Natural killer cell treated with Interleukin-12 subunit alpha and Interleukin-12 subunit beta and Interleukin-15 and Interleukin-18, amount 100 ng/mL, for 72 hours (primary cell): ENCODE results near the gene SYNPR. TPM values are rescaled to one million over a fixed set of nuclear protein-coding genes. Genes with fewer than 3 reads are reported as not detected.

ENCODE experiments used
- ATAC-seq, 2 donors: fragments of 150-1000 bp; cut with Tn5 transposase in 1 of 2; sonication (Bioruptor Pico), chemical (Tn5 transposase) in 1 of 2; 2 replicates each; pipeline ENCODE4 v1.10.0; 2021
- DNase-seq: peaks from one replicate; pipeline ENCODE4 v3.0.0; 2022; ENCODE audit warnings: low spot score
- H3K27ac Mint-ChIP-seq, 2 donors: 1 replicate in 1 of 2; 2 replicates in 1 of 2; pipeline ENCODE4 v1.8.0; 2022; ENCODE audit warnings: mixed read lengths in 2 of 2, mild to moderate bottlenecking in 1 of 2, moderate library complexity in 1 of 2
- H3K27me3 Mint-ChIP-seq, 2 donors: 1 replicate in 1 of 2; 2 replicates in 1 of 2; pipeline ENCODE4 v1.8.0; 2022; ENCODE audit warnings: mixed read lengths in 2 of 2
- H3K36me3 Mint-ChIP-seq: one replicate; pipeline ENCODE4 v1.8.0; 2022; ENCODE audit warnings: mixed read lengths
- H3K4me1 Mint-ChIP-seq, 2 donors: 1 replicate in 1 of 2; 2 replicates in 1 of 2; pipeline ENCODE4 v1.8.0; 2022; ENCODE audit warnings: low read depth in 2 of 2, mixed read lengths in 2 of 2, mild to moderate bottlenecking in 1 of 2
- H3K4me3 Mint-ChIP-seq: one replicate; pipeline ENCODE4 v1.8.0; 2022; ENCODE audit warnings: mixed read lengths
- H3K9me3 Mint-ChIP-seq: 2 replicates; pipeline ENCODE4 v1.8.0; 2022; ENCODE audit warnings: mixed read lengths
- total RNA-seq, 2 donors: library from RNA; stranded (reverse); gene quantifications; one replicate each; pipeline ENCODE4 v1.2.3, GENCODE V29; 2022

SYNPR gene
- total RNA-seq, 2 donors from 2014 or later, result not detected

DNA sequence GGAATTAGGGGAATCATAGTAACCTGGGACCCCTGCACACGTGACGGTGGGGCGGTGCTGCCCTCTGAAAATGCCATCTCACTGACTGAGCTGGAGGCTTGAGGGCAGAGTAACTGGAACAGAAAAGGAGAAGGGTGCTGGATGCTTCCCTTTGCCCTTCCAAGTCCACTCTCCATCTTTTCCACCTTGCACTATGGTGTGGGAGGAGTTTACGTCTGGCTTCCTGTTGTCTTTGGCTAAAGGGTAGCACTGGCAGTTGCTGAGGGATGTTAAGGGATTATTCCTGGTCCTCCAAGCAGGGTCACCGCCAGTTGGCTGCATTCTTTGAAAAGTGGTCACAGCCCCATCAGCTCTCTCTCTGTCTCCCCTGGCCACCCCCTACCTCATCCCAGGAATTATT is 245.0 kb downstream of the SYNPR start:
- no peaks in the 10 kb centered on the region for H3K36me3 Mint-ChIP-seq
- H3K9me3 Mint-ChIP-seq, result peaks cover 3% of the 10 kb centered on the region
- H3K4me1 Mint-ChIP-seq, result no peaks in the 10 kb centered on the region
- H3K27ac Mint-ChIP-seq, result no peak overlapping the region
- DNase-seq (no peak), ATAC-seq (no peak)
- no peak overlapping the region for H3K4me3 Mint-ChIP-seq
- H3K27me3 Mint-ChIP-seq, result no peaks in the 10 kb centered on the region

GRCh38 chr3:63528325-63529000 is 250.4 kb downstream of the SYNPR start:
- H3K4me3 Mint-ChIP-seq, result no peak overlapping the region
- ATAC-seq (no peak), DNase-seq (no peak)
- H3K27ac Mint-ChIP-seq, result no peak overlapping the region
- no peaks in the 10 kb centered on the region for H3K4me1 Mint-ChIP-seq
- no peaks in the 10 kb centered on the region for H3K27me3 Mint-ChIP-seq
- peaks cover 9% of the 10 kb centered on the region for H3K9me3 Mint-ChIP-seq
- no peaks in the 10 kb centered on the region for H3K36me3 Mint-ChIP-seq

DNA sequence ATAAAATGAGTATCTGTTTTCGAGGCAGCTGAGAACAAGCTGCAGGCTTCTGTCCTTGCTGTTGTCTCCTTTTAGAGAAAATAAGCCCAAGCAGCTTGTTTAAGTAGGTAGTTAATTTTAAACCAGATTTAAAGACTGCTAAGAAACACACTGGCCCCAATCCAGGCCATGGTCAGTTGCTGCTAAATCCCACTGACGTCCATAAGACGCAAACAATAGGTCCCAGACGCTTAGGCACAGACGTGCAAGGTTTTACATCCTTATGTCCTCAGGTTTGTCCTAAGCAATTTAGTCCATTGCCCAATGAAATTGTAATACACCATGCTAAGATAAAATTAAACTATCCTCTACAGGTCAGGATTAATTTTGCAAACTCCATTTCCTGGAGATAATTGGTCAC is 254.4 kb downstream of the SYNPR start:
- Mint-ChIP-seq H3K4me1 (no peaks in the 10 kb centered on the region), H3K4me3 (no peak overlapping the region), H3K27me3 (no peaks in the 10 kb centered on the region), H3K27ac (no peak overlapping the region), H3K9me3 (peaks cover 6% of the 10 kb centered on the region), H3K36me3 (no peaks in the 10 kb centered on the region)
- DNase-seq (no peak), ATAC-seq (no peak)

DNA sequence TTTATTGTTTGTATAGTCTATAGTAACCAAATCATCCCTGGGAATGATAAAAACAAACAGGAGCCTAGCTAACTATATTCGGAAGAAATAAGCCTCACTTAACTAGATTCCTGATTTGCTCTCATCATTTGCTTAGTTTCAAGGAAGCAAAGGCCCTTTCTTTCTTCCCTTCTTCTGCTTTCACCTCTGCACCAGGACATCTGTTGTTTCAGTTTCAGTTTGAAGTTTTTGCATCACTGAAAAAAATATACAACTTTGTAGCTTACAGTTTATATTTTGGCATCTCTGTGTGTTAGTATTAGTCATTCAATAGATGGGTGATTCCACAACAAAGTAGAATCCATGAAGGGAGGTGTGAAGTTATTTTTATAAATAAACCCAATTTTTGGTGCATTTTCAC is 260.8 kb downstream of the SYNPR start:
- no peak overlapping the region for H3K4me3 Mint-ChIP-seq
- no peaks in the 10 kb centered on the region for H3K4me1 Mint-ChIP-seq
- DNase-seq (no peak), ATAC-seq (no peak)
- H3K9me3 Mint-ChIP-seq, result no peaks in the 10 kb centered on the region
- no peaks in the 10 kb centered on the region for H3K27me3 Mint-ChIP-seq
- H3K27ac Mint-ChIP-seq, result no peak overlapping the region
- no peaks in the 10 kb centered on the region for H3K36me3 Mint-ChIP-seq

DNA sequence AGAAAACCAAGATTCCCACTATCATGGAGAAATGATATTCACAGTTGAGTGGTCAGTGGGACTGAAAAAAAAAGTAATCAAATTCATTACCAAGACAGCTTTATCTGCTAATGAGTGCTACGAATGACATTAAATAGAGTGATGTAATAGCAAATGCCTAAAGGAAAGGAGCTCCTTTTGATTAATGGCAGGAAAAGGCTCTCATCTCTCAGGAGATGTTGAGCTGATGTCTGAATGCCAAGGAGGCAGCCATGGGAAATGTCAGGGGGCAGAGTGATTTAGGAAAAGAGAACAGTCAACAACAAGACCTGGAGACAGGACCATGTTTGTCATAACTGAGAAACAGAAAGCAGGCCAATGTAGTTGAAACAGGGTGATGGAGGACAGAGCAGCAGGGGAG is 277.7 kb downstream of the SYNPR start:
- Mint-ChIP-seq H3K4me1 (no peaks in the 10 kb centered on the region), H3K9me3 (no peaks in the 10 kb centered on the region), H3K36me3 (no peaks in the 10 kb centered on the region), H3K27me3 (no peaks in the 10 kb centered on the region), H3K4me3 (no peak overlapping the region), H3K27ac (no peak overlapping the region)
- DNase-seq, result no peak
- ATAC-seq, result no peak

GRCh38 chr3:63556401-63556800 is 278.3 kb downstream of the SYNPR start:
- H3K27ac Mint-ChIP-seq, result no peak overlapping the region
- H3K27me3 Mint-ChIP-seq, result no peaks in the 10 kb centered on the region
- DNase-seq, result no peak
- H3K4me1 Mint-ChIP-seq, result no peaks in the 10 kb centered on the region
- no peaks in the 10 kb centered on the region for H3K36me3 Mint-ChIP-seq
- H3K4me3 Mint-ChIP-seq, result no peak overlapping the region
- H3K9me3 Mint-ChIP-seq, result peaks cover 3% of the 10 kb centered on the region
- ATAC-seq, result no peak

GRCh38 chr3:63557912-63558311 is 279.8 kb downstream of the SYNPR start:
- H3K4me3 Mint-ChIP-seq, result no peak overlapping the region
- H3K27ac Mint-ChIP-seq, result no peak overlapping the region
- H3K27me3 Mint-ChIP-seq, result no peaks in the 10 kb centered on the region
- peaks cover 3% of the 10 kb centered on the region for H3K9me3 Mint-ChIP-seq
- no peaks in the 10 kb centered on the region for H3K4me1 Mint-ChIP-seq
- H3K36me3 Mint-ChIP-seq, result no peaks in the 10 kb centered on the region
- no peak for ATAC-seq
- no peak for DNase-seq

DNA sequence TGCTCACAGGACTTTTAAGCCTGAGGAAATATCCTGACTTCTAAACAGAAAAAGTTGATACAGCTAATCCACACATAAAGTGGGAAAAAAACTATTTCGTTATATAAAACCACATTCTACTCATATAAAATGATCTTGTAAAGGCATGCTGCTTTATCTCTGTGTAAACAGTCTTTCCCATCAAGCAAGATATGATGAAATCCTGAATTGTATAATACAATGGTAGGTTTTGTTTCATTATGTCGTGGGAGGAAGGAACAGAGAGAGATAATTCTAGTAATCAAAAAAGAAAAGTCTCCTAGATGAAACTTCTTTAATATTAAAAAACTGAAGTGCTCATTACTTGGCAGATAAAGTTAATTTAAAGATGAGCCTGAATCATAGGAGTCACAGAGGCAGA is 281.8 kb downstream of the SYNPR start:
- no peak for ATAC-seq
- no peaks in the 10 kb centered on the region for H3K36me3 Mint-ChIP-seq
- H3K27ac Mint-ChIP-seq, result no peak overlapping the region
- no peak for DNase-seq
- H3K9me3 Mint-ChIP-seq, result peaks cover 3% of the 10 kb centered on the region
- no peaks in the 10 kb centered on the region for H3K27me3 Mint-ChIP-seq
- no peaks in the 10 kb centered on the region for H3K4me1 Mint-ChIP-seq
- H3K4me3 Mint-ChIP-seq, result no peak overlapping the region

- H3K4me3 Mint-ChIP-seq, result no peak overlapping the region
- DNase-seq (no peak), ATAC-seq (no peak)
- H3K27ac Mint-ChIP-seq, result no peak overlapping the region
- H3K4me1 Mint-ChIP-seq, result no peaks in the 10 kb centered on the region
- H3K27me3 Mint-ChIP-seq, result no peaks in the 10 kb centered on the region
- H3K9me3 Mint-ChIP-seq, result peaks cover 7% of the 10 kb centered on the region
- no peaks in the 10 kb centered on the region for H3K36me3 Mint-ChIP-seq
Measured at GRCh38 chr3:63561879-63562278, 283.8 kb downstream of the SYNPR start.

GRCh38 chr3:63562323-63562722 is 284.2 kb downstream of the SYNPR start:
- Mint-ChIP-seq H3K27ac (no peak overlapping the region), H3K36me3 (no peaks in the 10 kb centered on the region), H3K4me3 (no peak overlapping the region), H3K27me3 (no peaks in the 10 kb centered on the region), H3K4me1 (no peaks in the 10 kb centered on the region), H3K9me3 (peaks cover 7% of the 10 kb centered on the region)
- DNase-seq (no peak), ATAC-seq (no peak)

DNA sequence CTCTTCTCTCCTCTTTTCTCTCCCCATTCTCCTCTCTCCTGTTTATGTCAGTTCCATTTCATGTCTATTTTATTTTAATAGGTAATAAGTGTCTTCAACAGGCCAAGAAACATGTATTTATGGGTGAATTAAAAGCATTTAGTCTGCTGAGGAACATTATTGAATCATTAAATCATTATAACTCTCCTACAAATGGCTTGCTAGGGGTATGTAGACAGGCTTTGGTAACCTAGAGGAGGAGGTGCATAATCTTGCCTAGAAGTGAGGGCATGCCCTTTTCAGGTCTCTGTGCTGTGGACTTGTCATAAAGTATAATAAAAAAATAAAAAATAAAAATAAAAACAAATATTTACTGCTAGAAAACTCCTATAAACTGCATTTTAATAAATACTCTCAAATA is 285.5 kb downstream of the SYNPR start:
- DNase-seq, result no peak
- H3K4me3 Mint-ChIP-seq, result no peak overlapping the region
- no peak overlapping the region for H3K27ac Mint-ChIP-seq
- H3K27me3 Mint-ChIP-seq, result no peaks in the 10 kb centered on the region
- no peak for ATAC-seq
- peaks cover 10% of the 10 kb centered on the region for H3K9me3 Mint-ChIP-seq
- no peaks in the 10 kb centered on the region for H3K4me1 Mint-ChIP-seq
- H3K36me3 Mint-ChIP-seq, result no peaks in the 10 kb centered on the region

DNA sequence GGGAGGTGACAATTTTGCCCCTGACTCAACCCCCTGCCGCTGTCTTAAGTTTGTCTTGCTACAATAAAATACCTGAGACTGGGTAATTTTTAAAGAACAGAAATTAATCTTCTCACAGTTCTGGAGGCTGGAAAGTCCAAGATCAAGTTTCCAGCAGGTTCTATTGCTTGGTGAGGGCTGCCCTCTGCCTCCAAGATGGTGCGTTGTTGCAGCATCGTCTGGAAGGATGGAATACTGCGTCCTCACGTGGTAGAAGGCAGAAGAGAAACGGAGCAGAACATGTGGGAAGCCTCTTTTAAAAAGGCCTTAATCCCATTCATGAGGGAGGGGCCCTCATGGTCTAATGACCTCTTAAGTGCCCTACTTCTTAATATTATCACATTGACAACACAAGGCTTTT is 287.1 kb downstream of the SYNPR start:
- Mint-ChIP-seq H3K4me3 (no peak overlapping the region), H3K27ac (no peak overlapping the region), H3K9me3 (peaks cover 10% of the 10 kb centered on the region)

DNA sequence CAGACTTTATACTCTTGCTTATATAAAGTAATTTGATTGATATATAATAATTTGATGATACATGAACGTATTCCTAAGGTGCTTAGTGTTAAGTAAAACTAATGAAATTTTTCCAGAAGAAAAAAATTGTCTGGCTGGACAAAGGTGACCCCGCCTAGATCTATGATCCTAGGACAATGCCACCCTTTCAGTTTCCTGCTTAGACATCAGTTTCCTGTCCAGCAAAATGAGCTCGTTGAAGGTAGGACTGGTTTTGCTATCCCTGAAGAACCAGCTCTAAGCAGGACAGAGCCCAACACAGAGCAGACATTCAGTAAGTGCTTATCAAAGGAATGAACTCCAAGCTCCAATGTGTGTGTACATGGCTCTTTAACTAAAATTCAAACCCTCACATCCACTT is 293.6 kb downstream of the SYNPR start:
- ATAC-seq, result no peak
- Mint-ChIP-seq H3K9me3 (peaks cover 7% of the 10 kb centered on the region), H3K27ac (no peak overlapping the region), H3K27me3 (no peaks in the 10 kb centered on the region), H3K36me3 (no peaks in the 10 kb centered on the region), H3K4me3 (no peak overlapping the region), H3K4me1 (no peaks in the 10 kb centered on the region)
- DNase-seq, result no peak

More for the DNA sequence above, 287.1 kb downstream of the SYNPR start:
- no peaks in the 10 kb centered on the region for H3K27me3 Mint-ChIP-seq
- H3K36me3 Mint-ChIP-seq, result no peaks in the 10 kb centered on the region
- ATAC-seq (no peak), DNase-seq (no peak)
- no peaks in the 10 kb centered on the region for H3K4me1 Mint-ChIP-seq

DNA sequence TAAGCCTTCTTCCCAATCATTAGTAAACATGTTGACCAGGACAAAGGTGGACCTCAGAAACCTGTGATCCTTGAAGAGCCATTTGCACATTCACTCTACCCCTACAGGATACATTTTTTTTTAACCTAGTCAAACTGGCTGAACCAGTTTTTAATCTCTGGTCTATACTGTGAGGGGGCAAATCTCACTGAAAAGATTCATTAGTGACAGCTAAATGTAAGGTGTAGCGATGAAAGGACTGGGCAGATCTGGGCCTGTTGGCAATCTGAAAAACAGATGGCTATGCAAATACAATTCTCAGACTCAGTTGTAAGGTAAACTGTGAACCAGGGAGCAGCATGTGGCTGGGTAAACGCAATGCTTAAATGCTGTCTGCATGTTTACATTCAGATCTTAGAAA is 298.7 kb downstream of the SYNPR start:
- H3K9me3 Mint-ChIP-seq, result peaks cover 6% of the 10 kb centered on the region
- no peak overlapping the region for H3K27ac Mint-ChIP-seq
- DNase-seq, result no peak
- no peaks in the 10 kb centered on the region for H3K27me3 Mint-ChIP-seq
- no peak overlapping the region for H3K4me3 Mint-ChIP-seq
- ATAC-seq, result no peak
- no peaks in the 10 kb centered on the region for H3K4me1 Mint-ChIP-seq
- H3K36me3 Mint-ChIP-seq, result no peaks in the 10 kb centered on the region

GRCh38 chr3:63578858-63579257 is 300.8 kb downstream of the SYNPR start:
- Mint-ChIP-seq H3K36me3 (no peaks in the 10 kb centered on the region), H3K9me3 (peaks cover 7% of the 10 kb centered on the region), H3K4me1 (no peaks in the 10 kb centered on the region), H3K27me3 (no peaks in the 10 kb centered on the region), H3K27ac (no peak overlapping the region), H3K4me3 (no peak overlapping the region)
- DNase-seq (no peak), ATAC-seq (no peak)
